Body of pancreas (tissue), 4 donors: Measurements from ENCODE around the gene POTEG.
"Not testable (repeated sequence)": the region's sequence is repeated elsewhere in the genome, so short reads cannot be mapped to it uniquely, and the experiment has no call there.

ENCODE experiments used
- POLR2A ChIP-seq, 3 donors: fragments of 450-650 bp; IDR thresholded peaks; one replicate each; pipeline ENCODE4 v1.6.1; 2016; ENCODE audit warnings: antibody characterized with exemption in 3 of 3, mild to moderate bottlenecking in 2 of 3
- TF ChIP-seq, protein P1 (sequence below), 7 experiments: fragments of 450-650 bp in 4 of 7; fragments of 200-600 bp in 3 of 7; sonication (generic) in 3 of 7; IDR thresholded peaks; one replicate each; pipeline ENCODE4 v1.5.1; 2016 to 2019; ENCODE audit warnings: antibody characterized with exemption in 7 of 7

DNA sequence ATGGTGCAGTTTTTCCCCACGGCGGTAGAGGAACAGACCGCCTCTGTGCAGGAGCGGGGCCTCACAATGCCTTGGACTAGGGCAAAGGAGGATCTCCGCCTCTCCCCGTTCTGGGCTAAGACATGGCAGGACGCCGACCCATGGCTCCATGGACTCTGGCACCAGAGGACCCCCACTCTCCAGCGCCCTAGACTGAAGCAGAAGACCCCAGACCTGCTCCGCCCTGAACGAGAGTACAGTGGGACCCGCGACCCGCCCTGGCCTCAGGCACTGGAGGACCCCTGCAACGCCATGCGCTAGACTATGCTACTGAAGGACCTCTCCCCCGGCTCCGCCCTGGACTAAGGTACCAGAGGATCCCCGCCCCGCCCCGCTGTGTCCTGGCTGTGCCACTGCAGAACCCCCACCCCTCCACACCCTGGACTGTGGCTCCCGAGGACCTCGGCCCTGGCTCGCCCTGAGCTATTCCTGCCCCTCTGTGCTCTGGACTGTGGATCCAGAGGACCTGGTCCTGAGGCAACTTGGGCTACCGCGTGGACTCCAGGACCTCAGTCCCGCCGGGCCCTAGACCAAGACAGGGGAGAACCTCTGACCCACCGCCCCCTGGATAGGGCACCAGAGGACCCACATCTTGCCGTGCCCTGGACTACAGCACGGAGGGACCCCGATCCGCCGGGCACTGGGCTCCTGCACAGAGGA, 73.1 kb downstream of the POTEG start:
- not testable (repeated sequence) for TF ChIP-seq POLR2A (IDR thresholded peaks at IDR 0.05)
- TF ChIP-seq, protein P1, sequence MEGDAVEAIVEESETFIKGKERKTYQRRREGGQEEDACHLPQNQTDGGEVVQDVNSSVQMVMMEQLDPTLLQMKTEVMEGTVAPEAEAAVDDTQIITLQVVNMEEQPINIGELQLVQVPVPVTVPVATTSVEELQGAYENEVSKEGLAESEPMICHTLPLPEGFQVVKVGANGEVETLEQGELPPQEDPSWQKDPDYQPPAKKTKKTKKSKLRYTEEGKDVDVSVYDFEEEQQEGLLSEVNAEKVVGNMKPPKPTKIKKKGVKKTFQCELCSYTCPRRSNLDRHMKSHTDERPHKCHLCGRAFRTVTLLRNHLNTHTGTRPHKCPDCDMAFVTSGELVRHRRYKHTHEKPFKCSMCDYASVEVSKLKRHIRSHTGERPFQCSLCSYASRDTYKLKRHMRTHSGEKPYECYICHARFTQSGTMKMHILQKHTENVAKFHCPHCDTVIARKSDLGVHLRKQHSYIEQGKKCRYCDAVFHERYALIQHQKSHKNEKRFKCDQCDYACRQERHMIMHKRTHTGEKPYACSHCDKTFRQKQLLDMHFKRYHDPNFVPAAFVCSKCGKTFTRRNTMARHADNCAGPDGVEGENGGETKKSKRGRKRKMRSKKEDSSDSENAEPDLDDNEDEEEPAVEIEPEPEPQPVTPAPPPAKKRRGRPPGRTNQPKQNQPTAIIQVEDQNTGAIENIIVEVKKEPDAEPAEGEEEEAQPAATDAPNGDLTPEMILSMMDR (IDR thresholded peaks at IDR 0.05), result not testable (repeated sequence)
